Mesenchymal stem cell (in vitro differentiated cells and primary cell): ENCODE results near the gene MPP4.
"Not testable (repeated sequence)": the region's sequence is repeated elsewhere in the genome, so short reads cannot be mapped to it uniquely, and the experiment has no call there.

ENCODE experiments used
- DNase-seq: peaks from one replicate; pipeline ENCODE4 v3.0.0-alpha.2; 2013
- H2AFZ ChIP-seq: one replicate; pipeline ENCODE4 v1.6.1; 2013; ENCODE audit warnings: low read depth, mild to moderate bottlenecking, control low read depth, inconsistent platforms, low read length, moderate library complexity
- H2AK5ac ChIP-seq: 2 replicates; pipeline ENCODE4 v1.6.1; 2013; ENCODE audit warnings: low read length, moderate library complexity, mild to moderate bottlenecking, inconsistent platforms; ENCODE audit not compliant: severe bottlenecking
- H2BK120ac ChIP-seq: one replicate; pipeline ENCODE4 v1.6.1; 2013; ENCODE audit warnings: low read depth, mild to moderate bottlenecking, inconsistent platforms, low read length, moderate library complexity
- H2BK12ac ChIP-seq, 2 experiments: one replicate each; pipeline ENCODE4 v1.6.1; 2013; ENCODE audit warnings: inconsistent platforms in 2 of 2, low read length in 2 of 2, mild to moderate bottlenecking in 2 of 2, moderate library complexity in 2 of 2, control low read depth in 1 of 2
- H2BK15ac ChIP-seq: one replicate; pipeline ENCODE4 v1.6.1; 2013; ENCODE audit warnings: mild to moderate bottlenecking, low read depth, inconsistent platforms; ENCODE audit not compliant: poor library complexity, severe bottlenecking
- H2BK5ac ChIP-seq: 2 replicates; pipeline ENCODE4 v1.6.1; 2013; ENCODE audit warnings: low read depth, mild to moderate bottlenecking, low read length, control low read depth, inconsistent platforms; ENCODE audit not compliant: poor library complexity, severe bottlenecking
- H3K14ac ChIP-seq, 2 experiments: one replicate each; pipeline ENCODE4 v1.6.1; 2013; ENCODE audit warnings: inconsistent platforms in 2 of 2, low read length in 2 of 2, control low read depth in 1 of 2, mild to moderate bottlenecking in 1 of 2, moderate library complexity in 1 of 2
- H3K18ac ChIP-seq, 2 experiments: one replicate each; pipeline ENCODE4 v1.6.1; 2013; ENCODE audit warnings: inconsistent platforms in 2 of 2, low read length in 2 of 2, control low read depth in 1 of 2, low read depth in 1 of 2, mild to moderate bottlenecking in 1 of 2
- H3K23ac ChIP-seq, 2 experiments: one replicate each; pipeline ENCODE4 v1.6.1; 2013; ENCODE audit warnings: inconsistent platforms in 2 of 2, low read length in 2 of 2, mild to moderate bottlenecking in 2 of 2, moderate library complexity in 2 of 2, control low read depth in 1 of 2
- H3K27ac ChIP-seq: 2 replicates; pipeline ENCODE4 v1.5.1; 2013; ENCODE audit warnings: mild to moderate bottlenecking, moderate library complexity, low read length, control low read depth, inconsistent platforms; ENCODE audit not compliant: poor library complexity, severe bottlenecking
- H3K27me3 ChIP-seq, 2 experiments: 2 replicates each; pipeline versions ENCODE4 v1.6.1 to v1.7.0; 2013; ENCODE audit warnings: low read length in 2 of 2, mild to moderate bottlenecking in 2 of 2, moderate library complexity in 2 of 2, control low read depth in 1 of 2, inconsistent platforms in 1 of 2; ENCODE audit not compliant: control insufficient read depth in 1 of 2, insufficient read depth in 1 of 2
- H3K36me3 ChIP-seq, 2 experiments: 2 replicates each; pipeline versions ENCODE4 v1.6.1 to v1.7.0; 2013; ENCODE audit warnings: low read length in 2 of 2, control low read depth in 1 of 2, inconsistent platforms in 1 of 2, low read depth in 1 of 2, mild to moderate bottlenecking in 1 of 2; ENCODE audit not compliant: insufficient read depth in 2 of 2, control insufficient read depth in 1 of 2
- H3K4ac ChIP-seq, 2 experiments: one replicate each; pipeline ENCODE4 v1.6.1; 2013; ENCODE audit warnings: inconsistent platforms in 2 of 2, low read length in 2 of 2, mild to moderate bottlenecking in 2 of 2, moderate library complexity in 2 of 2, control low read depth in 1 of 2, low read depth in 1 of 2
- H3K4me1 ChIP-seq: 2 replicates; pipeline ENCODE4 v1.6.1; 2013; ENCODE audit warnings: low read depth, low read length, control low read depth; ENCODE audit not compliant: control insufficient read depth, insufficient read depth
- H3K4me2 ChIP-seq: 2 replicates; pipeline ENCODE4 v1.6.1; 2013; ENCODE audit warnings: low read length, mild to moderate bottlenecking, inconsistent platforms; ENCODE audit not compliant: poor library complexity, severe bottlenecking
- H3K4me3 ChIP-seq, 2 experiments: 2 replicates each; pipeline versions ENCODE4 v1.5.1 to v1.7.0; 2013; ENCODE audit warnings: low read length in 2 of 2, mild to moderate bottlenecking in 2 of 2, control low read depth in 1 of 2, low read depth in 1 of 2; ENCODE audit not compliant: insufficient read depth in 1 of 2
- H3K79me1 ChIP-seq: replicated peaks from 2 replicates; pipeline ENCODE4 v1.6.1; 2013; ENCODE audit warnings: mild to moderate bottlenecking, control low read depth, low read length, inconsistent platforms; ENCODE audit not compliant: poor library complexity, severe bottlenecking
- H3K9ac ChIP-seq: 2 replicates; pipeline ENCODE4 v1.7.0; 2013; ENCODE audit warnings: mild to moderate bottlenecking, low read length, moderate library complexity
- H3K9me3 ChIP-seq: 2 replicates; pipeline ENCODE4 v1.7.0; 2013; ENCODE audit warnings: mild to moderate bottlenecking, low read length; ENCODE audit not compliant: control insufficient read depth
- H4K8ac ChIP-seq: one replicate; pipeline ENCODE4 v1.6.1; 2013; ENCODE audit warnings: inconsistent platforms, mild to moderate bottlenecking, low read length, moderate library complexity
- H4K91ac ChIP-seq: one replicate; pipeline ENCODE4 v1.6.1; 2013; ENCODE audit warnings: mild to moderate bottlenecking, low read length, inconsistent platforms
- whole genome bisulfite sequencing: methylation state at CpG from one replicate; pipeline ENCODE4 v1.1.7; 2013; ENCODE audit warnings: mixed read lengths; 5-methylcytosine and 5-hydroxymethylcytosine counted together

Gene MPP4

DNA sequence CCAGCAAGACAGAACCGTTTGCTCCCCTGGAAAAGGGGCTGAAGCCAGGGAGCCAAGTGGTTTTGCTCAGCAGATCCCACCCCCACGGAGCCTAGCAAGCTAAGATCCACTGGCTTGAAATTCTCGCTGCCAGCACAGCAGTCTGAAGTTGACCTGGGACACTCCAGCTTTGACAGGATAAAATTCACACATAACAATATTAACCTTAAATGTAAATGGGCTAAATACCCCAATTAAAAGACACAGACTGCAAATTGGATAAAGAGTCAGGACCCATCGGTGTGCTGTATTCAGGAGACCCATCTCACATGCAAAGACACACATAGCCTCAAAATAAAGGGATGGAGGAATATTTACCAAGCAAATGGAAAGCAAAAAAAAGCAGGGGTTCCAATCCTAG lies 27.2 kb downstream of the MPP4 start:
- not testable (repeated sequence) for H3K27ac ChIP-seq, H3K9ac ChIP-seq, H2BK15ac ChIP-seq, H3K27me3 ChIP-seq, H3K9me3 ChIP-seq, H3K4me1 ChIP-seq, H4K91ac ChIP-seq, H3K14ac ChIP-seq, H3K4me2 ChIP-seq, H2AK5ac ChIP-seq, H2BK12ac ChIP-seq, H3K18ac ChIP-seq, H4K8ac ChIP-seq, H3K4ac ChIP-seq, H2BK120ac ChIP-seq, H2AFZ ChIP-seq, H3K79me1 ChIP-seq, H3K4me3 ChIP-seq, H3K36me3 ChIP-seq, H2BK5ac ChIP-seq, H3K23ac ChIP-seq, DNase-seq
- 44% methylated on average over 3 of the region's 4 CpGs for WGBS

DNA sequence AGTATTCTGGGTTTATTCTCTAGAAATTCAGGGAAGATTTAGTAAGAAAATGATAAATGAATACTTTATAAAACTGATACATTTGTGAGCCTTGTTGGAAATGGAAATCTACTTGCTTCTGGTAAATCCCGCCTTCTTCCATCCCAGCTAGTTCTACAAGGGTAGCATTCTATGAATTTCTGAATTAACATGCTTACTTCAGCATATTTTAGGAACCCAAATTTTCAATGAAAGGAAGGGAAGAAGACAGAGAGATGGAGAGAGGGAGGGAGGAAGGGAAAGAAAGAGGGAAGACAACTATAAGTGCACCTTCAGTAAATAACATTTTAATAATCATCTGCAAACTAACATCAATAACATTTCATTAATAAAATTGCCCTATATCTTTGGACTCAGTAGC lies 28.6 kb downstream of the MPP4 start:
- H4K8ac ChIP-seq: no peak overlapping the region
- no peak overlapping the region for H2AFZ ChIP-seq
- no peak overlapping the region for H2BK5ac ChIP-seq
- no peak overlapping the region for H3K27ac ChIP-seq
- H3K9ac ChIP-seq: no peak overlapping the region
- H3K27me3 ChIP-seq: no peaks in the 10 kb centered on the region
- no peak overlapping the region for H2BK12ac ChIP-seq
- no peak overlapping the region for H3K4me2 ChIP-seq
- WGBS: no CpG with 5 or more reads among the region's 1 CpG
- H2BK120ac ChIP-seq: no peak overlapping the region
- H3K4ac ChIP-seq: no peak overlapping the region
- no peaks in the 10 kb centered on the region for H3K9me3 ChIP-seq
- H3K36me3 ChIP-seq: no peaks in the 10 kb centered on the region
- no peak overlapping the region for H2BK15ac ChIP-seq
- no peak for DNase-seq
- no peak overlapping the region for H4K91ac ChIP-seq
- no peak overlapping the region for H3K18ac ChIP-seq
- H3K4me3 ChIP-seq: no peak overlapping the region
- no peak overlapping the region for H2AK5ac ChIP-seq
- H3K4me1 ChIP-seq: peaks cover 2% of the 10 kb centered on the region
- H3K14ac ChIP-seq: no peak overlapping the region
- no peaks in the 10 kb centered on the region for H3K79me1 ChIP-seq
- H3K23ac ChIP-seq: no peak overlapping the region

DNA sequence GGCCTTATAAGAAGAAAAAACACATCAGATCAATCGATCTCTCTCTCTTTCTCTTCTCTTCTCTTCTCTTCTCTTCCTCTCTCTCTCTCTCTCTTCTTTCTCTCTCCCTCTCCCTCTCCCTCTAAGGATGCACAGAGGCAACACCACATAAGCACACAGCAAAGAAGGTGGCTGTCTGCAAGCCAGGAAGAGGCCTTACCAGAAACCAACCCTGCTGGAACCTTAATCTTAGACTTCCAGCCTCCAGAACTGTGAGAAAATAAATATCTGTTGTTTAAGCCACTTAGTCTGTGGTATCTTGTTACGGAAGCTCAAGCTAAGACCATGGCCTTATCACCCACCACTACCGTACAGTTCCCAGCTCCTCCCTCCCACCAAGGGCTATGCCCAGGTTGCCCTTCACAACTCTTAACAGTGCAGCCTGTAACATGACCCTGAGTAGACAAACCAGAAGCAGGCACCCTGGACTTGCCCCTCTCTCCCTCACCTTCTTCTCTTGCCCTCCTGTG lies 30.0 kb downstream of the MPP4 start:
- Histone ChIP-seq H3K18ac (no peak overlapping the region), H3K4me3 (no peak overlapping the region), H3K23ac (no peak overlapping the region), H3K36me3 (no peaks in the 10 kb centered on the region), H2BK15ac (no peak overlapping the region), H3K9me3 (no peaks in the 10 kb centered on the region), H3K79me1 (no peaks in the 10 kb centered on the region), H3K27ac (no peak overlapping the region), H3K9ac (no peak overlapping the region), H3K27me3 (no peaks in the 10 kb centered on the region), H3K4me2 (no peak overlapping the region), H2BK12ac (no peak overlapping the region), H2BK5ac (no peak overlapping the region), H3K4ac (no peak overlapping the region), H2BK120ac (no peak overlapping the region), H4K91ac (no peak overlapping the region), H2AFZ (no peak overlapping the region), H4K8ac (no peak overlapping the region), H3K14ac (no peak overlapping the region), H3K4me1 (no peaks in the 10 kb centered on the region), H2AK5ac (no peak overlapping the region)
- DNase-seq: no peak
- WGBS: over 99% methylated on average over 3 of the region's 3 CpGs

DNA sequence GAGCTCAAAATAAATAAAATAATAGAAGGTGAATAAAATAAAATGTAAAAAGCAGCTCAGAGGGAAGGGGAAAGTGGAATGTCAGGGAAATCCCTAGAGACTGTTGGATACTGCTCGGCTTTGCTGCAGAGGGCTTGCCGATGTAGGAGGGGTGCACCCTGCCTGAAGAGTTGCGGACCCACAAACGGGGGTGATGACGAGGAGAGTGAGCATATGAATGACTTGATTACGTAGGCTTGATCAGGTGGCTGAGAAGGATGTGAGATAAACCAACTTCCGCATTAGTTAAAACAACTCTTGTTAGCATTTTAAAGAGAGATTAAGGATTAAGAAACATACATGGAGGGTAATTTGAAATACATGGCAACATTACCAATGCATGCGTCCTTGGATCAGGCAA lies 34.1 kb downstream of the MPP4 start:
- Histone ChIP-seq H3K23ac (no peak overlapping the region), H3K4me1 (no peaks in the 10 kb centered on the region), H2BK120ac (no peak overlapping the region), H2AFZ (no peak overlapping the region), H4K91ac (no peak overlapping the region), H3K4ac (no peak overlapping the region), H3K9me3 (no peaks in the 10 kb centered on the region), H3K4me2 (no peak overlapping the region), H2BK12ac (no peak overlapping the region), H3K14ac (no peak overlapping the region), H3K36me3 (no peaks in the 10 kb centered on the region), H3K9ac (no peak overlapping the region), H3K27ac (no peak overlapping the region), H2AK5ac (no peak overlapping the region), H4K8ac (no peak overlapping the region), H3K27me3 (no peaks in the 10 kb centered on the region), H2BK5ac (no peak overlapping the region), H3K4me3 (no peak overlapping the region), H3K18ac (no peak overlapping the region), H3K79me1 (no peaks in the 10 kb centered on the region), H2BK15ac (no peak overlapping the region)
- DNase-seq: no peak
- WGBS: 80% methylated on average over 6 of the region's 8 CpGs
